CD4-positive, alpha-beta T cell treated with Interleukin-4 for 4 hours (primary cell): Measurements from ENCODE around the gene KLHDC7A.
"Not testable (repeated sequence)": the region's sequence is repeated elsewhere in the genome, so short reads cannot be mapped to it uniquely, and the experiment has no call there.

Experiments
- DNase-seq: peaks from one replicate; pipeline ENCODE4 v3.0.0-alpha.2; 2020

KLHDC7A gene

DNA sequence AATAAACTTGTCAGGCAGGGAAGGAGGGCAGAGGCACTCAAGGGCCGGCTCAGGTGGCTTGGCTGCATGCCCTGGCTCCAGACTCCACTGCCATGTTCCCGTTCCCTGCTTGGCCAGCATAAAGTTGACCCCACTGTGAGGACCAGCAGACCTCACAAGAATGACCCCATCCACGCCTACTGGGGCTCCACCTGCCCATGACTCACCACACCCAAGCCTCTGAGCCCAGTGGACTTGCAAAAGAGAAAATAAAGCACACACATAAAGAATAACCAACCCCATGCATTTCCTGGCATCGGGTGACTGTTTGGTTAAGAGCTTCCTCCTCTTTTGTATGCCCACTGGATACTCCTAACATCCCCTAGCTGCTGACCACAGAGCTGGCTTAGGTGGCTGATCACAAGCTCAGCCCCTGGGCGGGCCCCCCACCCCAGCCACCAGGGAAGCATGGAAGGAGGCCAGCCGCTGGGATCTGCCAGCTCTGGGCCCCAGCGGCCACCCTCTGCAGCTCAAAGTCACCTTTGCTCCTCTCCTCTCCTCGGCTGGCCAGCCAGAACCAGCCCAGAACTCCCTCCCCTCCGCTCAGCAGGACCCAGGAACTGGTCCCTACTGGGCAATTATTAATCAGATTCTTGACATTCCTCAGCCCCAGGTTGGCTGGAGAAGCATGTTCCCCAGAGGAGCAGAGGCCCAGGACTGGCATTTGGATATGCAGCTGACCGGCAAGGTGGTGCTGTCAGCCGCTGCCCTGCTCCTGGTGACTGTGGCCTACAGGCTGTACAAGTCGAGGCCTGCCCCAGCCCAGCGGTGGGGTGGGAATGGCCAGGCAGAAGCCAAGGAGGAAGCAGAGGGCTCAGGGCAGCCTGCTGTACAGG, at the start of gene KLHDC7A:
TSS of gene KLHDC7A (plus strand) at position 616 of the 875 bp plus-strand sequence. CDS start at position 668, 52 bp downstream.
- no peak for DNase-seq

DNA sequence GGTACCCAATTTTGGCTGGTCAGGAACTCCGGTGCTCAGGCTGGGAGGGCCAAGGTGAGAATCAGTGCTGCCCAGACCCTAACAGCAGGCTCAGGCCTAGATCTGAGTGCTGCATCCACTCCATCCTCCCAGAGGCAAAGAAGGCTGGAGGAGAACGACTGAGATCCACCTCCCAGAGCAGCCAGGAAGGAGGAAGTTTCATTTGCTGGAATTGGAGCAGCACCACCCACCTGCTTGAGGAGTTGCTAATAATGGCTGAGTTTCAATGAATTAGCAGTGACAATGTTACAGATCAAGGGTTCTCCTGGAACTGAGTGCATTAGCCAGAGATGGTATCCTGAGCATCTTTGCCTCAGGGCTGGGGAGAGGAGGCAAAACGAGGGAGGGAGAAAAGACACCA, 46.7 kb upstream of the KLHDC7A start:
- DNase-seq: no peak

DNA sequence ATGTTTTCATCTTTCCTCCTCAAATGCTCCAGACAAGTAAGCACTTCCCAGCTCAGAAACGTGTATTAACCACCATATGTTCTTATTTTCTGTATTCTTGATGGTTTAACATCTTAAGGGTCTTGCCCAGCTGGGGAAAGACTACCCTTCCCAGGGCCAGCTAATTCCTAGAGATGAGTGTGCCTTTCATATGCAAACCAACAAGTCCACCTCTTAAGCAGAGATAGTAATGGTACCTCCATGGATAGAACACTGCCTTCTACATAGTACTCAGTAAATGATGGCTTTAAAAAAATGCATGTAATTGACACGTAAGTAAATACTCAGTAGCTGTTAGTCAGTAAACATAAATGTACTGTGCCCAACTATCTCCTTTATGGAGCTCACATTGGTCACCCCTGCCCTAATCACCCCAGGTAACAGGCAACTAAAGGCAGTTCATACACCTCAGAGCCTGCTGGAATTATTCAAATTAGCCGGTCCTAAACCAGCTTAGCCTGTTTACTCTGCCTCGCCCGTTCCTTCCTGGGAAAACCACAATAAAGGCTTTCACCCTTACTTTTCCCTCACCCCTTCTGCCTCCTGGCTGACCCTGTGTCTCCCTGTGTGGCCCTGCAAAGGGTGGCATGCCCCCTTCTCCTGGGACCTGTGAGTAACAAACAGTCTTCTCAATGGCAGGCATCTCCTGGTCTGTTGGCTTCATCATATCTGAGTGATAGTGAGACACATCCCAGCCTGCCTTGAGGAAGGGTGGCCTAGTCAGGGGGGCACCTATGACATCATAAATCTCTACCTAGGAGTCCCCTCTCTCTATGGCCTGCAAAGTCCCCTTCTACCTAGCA, 40.1 kb upstream of the KLHDC7A start:
- no peak for DNase-seq

DNA sequence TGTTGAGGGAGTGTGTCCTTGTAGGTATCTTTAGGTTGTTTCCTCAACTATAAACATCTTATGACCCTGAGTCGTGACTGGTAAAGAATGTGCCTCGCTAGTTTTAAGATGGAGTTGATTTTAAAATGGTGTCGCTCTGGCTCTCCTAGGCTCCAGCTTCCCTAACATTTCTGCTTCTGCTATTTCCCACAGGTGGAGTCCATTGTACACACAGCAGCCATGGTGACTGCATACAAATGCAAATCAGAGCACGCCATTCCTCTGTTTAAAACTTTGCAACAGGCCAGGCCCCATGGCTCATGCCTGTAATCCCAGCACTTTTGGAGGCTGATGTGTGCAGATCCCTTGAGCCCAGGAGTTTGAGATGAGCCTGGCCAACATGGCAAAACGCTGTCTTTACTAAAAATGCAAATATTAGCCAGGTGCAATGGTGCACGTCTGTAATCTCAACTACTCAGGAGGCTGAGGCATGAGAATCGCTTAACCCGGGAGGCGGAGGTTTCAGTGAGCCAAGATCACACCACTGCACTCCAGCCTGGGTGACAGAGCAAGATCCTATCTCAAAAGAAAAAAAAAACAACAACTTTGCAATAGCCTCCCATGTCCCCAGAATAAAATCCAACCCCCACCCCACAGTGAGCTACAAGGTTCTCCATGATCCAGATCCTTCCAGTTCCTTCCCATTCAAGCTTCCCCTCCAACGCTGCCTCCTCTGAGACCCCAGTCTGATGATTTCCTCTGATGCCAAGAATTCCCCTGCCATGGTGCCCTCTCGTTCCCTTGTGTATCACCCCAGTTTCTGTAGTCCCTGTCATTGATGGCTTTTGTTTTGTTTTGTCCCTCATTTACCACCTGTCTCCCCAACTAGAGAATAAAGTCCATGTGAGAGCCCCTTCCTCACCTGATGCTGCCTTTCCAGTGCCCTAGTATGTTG, 36.9 kb upstream of the KLHDC7A start:
- no peak for DNase-seq

DNA sequence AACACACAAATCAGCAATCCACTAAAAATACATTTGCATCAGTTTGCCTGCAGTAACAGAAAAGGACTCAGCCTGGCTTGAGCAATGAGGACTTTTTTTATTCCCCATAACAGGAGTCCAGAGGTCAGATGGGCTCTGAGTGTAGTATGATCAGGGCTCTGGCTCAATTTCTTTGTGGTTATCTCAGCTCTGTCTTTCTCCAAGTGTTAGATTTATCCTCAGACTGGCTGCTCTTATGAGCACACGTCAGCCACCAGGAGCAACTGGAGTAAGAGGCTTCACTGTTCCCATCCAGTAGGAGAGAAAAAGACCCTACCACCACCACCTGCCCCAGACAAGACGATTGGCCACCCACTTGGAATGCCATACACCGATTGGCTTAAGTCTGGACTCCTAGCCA, 36.2 kb upstream of the KLHDC7A start:
- DNase-seq: no peak

DNA sequence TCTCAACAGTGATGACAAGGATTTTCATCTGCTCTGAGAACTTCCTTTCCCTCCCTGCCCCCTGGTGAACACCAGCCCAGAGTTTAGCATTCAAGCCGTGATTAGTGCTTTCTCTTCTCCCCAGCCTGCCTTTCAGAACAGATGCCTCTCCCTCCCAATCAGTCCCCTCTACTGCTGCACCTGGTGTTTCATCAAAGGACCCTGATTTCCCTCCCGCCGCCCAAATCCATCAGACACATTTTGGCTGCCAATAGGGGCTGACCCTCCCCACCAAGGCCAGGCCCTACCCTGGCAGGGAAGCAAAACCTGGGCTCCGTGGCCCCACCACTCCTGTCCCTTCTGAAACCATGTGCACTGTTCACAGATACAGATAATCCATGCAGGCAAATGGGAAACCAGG, 34.0 kb upstream of the KLHDC7A start:
- DNase-seq: no peak

DNA sequence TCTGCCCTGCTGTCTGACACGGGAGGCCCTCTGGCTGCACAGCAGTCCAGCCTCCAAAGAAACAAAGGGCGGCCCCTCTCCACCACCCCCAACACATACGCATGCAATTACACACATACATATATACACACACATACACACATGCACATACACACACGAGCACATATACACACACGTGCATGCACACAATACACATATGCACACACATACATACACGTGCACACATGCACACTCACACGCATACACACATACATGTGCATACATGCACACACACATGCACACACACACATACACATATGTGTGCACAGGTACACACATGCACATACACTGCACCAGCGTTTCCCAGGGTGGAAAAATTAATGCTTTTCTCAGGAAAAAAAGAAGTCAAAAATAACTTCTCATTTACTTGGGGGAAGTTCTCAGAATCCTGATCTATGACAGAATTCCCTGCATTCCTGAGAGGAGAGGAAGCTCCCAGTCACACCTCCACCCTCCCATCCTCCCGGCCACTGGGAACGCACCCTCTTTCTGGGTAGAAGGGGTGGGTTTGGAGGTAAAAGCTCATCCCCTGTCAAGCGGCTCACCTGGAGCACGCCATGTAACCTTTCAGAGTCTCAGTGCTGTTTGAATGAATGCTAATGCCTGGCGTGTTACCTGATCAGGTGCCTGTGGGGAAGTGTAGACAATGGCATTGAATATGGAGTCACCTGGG, 33.1 kb upstream of the KLHDC7A start:
- DNase-seq: no peak

DNA sequence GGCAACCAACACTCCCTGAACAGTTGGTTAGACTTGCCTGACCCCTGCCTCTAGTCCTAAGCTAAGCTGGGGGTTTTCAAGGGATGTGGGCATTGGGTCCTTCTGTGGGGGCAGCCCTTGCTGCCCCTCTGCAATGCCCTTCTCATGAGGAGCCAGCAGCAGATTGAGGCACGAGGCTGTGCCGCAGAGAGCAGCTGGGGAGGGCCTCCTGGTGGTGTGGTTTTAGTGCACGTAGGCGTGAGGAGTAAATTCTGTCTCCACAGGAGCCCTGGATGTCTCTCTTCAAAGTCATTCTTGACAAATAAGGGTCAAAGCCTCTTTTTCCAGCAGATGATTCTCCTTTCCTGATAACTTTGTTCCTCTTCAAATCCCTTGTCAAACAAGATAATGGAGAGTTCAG, 31.8 kb upstream of the KLHDC7A start:
- no peak for DNase-seq

DNA sequence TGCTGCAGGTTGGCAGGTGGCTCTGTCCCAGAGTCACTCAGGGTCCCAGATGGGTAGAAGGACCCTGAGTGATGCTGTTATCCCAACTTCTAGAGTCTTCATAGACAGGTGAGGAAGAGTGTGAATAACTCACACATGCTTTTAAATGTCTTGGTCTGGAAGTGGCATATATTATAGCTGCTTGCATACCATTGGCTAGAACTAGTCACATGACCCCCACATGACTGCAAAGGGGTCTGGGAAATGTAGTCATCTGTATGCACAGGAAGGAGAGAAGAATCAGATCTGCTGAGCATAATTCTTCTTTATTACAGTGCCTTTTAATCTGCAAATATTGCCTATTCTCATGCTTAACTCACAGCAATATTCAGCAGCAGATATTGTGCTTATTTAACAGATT, 28.2 kb upstream of the KLHDC7A start:
- DNase-seq: no peak

DNA sequence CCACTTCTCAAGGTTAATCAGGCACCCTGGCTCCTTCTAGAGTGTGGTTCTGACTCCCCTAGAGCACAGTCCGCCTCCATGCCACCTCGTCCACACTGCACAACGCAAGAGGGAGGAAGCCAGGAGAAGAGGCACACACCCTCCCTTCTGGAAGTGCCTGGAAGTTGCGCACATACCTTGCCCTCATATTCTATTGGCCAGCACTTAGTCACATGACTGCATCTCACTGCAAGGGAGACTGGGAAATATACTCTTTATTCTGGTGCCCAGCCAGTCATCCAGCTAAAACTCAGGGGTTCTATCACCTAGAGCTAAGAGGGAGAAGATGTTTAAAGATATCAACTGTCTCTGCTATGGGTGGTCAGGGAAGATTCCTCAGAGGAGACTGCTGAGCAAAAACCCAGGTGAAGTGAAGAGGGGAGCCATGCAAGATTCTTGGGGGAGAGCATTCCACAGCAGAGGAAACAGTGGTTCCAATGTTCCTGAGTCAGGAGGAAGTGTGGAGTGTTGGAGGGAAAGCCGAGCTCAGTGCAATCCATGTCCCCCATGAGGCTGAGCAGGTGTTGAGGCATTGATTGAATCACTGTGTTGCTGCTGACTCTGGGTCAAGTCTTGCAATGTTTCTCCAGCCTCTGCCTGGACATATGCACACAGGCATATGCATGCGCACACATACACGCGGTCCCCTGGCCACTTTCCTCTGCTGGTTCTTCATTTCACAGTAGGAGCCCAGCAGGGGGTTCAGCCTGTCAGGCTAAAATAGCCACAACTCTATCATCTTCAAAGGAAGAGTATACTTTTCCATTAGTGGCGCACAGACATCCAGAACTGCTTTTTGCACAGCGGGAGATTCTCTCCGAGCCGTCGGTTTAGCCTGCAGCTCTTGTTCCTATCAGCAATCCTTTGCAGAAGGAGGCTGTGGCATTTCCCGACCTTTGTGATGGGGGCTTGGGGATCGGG, 22.3 kb upstream of the KLHDC7A start:
- no peak for DNase-seq

DNA sequence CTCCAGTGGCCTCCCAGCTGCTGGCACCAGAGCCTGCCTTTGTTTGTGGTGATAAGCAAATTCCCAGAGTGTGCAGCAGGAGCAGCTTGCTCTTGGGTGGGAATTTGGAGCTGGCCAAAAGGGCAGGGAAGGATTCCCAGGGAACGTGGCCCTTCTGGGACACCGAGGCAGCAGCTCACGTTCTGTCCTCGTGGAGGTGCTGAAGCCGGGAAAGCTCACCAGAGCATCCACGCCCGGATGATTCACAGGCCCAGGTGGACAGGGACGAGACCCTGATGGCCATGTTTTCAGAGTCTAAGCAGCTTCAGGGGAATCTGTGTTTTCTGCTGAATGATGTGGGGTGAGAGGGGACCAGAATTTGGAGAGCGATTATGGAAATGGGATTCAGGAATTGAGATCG, 19.1 kb upstream of the KLHDC7A start:
- no peak for DNase-seq

DNA sequence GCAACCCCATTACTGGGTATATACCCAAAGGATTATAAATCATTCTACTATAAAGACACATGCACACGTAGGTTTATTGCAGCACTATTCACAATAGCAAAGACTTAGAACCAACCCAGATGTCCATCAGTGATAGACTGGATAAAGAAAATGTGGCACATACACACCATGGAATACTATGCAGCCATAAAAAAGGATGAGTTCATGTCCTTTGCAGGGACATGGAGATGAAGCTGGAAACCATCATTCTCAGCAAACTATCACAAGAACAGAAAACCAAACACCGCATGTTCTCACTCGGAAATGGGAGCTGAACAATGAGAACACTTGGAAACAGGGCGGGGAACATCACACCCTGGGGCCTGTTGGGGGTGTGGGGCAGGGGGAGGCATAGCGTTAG, 18.2 kb upstream of the KLHDC7A start:
- not testable (repeated sequence) for DNase-seq

DNA sequence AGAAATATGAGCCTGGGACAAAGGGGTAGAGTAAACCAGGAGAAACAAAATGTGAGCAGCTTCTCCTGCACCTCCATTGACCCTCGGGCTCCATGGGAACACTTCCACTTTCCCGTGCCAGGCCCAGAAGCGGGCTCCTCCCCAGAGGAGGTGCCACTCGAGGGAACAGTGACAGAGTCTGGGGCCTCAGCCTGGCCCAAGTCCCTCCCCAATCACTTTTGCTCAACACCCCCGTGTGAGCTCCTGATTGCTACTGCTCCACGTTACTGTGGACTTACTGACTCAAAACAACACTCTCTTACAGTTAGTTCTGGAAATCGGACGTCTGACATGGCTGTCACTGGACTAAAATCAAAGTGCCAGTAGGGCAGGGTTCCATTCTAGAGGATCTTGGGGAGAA, 17.7 kb upstream of the KLHDC7A start:
- no peak for DNase-seq

DNA sequence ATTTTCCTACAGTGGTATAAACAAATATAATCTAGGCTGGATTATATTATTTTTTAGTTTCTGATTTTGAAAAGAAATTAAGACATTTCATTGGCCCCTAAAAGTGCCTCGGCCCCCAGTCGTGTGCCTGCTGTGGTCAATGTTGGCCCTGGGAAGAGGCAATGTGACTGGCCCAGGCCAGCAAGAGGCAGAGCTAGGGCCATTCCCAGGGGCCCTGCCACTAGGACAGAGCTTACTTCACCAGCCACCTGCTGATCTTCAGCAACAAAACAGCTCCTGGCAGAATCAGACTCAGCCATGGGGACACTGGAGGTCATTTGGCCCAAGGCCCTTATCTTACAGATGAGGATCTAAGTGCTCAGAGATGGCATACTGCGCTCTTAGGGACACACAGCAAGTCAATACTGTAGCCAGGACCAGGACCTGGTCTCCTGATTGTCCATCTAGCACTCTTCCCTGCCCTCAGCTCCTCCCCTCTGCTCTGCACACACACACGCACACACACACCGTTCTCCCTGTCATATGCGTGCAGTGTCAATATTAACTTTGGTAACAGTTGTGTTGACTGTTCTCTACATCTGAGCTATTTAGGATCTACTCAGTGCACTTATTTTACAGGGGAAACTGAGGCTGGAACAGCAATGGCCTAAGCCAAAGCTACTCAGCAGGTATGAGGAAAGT, 16.6 kb upstream of the KLHDC7A start:
- DNase-seq: no peak

DNA sequence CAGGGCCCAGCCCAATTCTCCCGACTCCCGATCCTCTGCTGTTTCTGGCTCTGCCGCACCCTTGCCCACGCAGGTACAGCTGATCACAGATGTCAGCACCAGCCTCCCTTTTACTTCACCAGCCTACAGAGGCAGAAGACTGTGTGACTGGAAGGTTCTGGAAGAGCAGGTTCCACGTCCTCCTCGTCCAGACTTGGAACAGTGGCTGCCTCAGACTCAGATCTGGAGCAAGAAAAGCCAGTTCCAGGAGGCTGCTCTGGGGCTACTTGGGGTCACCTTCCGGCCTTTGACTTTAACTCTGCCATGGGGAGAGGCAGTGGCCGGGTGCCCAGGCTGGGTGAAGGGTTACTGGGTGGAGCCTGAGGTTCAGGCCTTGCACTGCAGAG, 16.1 kb upstream of the KLHDC7A start:
- DNase-seq: no peak

DNA sequence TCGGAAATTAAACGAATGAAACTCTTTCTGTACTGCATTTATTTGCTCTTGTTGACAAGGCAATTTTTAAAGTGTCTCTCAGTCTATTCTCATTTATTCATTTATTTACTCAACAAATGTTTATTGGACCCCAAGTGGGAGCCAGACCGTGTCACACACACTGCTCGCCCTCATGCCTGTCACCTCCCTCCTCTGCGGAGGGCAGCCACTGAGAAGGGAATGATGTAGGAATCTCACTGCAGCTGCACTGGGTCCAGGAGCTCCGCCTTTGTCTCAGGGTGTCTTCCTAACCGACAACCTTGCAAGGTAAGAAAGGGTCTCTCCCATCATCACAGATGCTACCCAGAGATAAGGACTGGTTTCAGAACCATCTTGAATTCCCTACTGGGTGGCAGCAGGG, 14.1 kb upstream of the KLHDC7A start:
- DNase-seq: no peak

DNA sequence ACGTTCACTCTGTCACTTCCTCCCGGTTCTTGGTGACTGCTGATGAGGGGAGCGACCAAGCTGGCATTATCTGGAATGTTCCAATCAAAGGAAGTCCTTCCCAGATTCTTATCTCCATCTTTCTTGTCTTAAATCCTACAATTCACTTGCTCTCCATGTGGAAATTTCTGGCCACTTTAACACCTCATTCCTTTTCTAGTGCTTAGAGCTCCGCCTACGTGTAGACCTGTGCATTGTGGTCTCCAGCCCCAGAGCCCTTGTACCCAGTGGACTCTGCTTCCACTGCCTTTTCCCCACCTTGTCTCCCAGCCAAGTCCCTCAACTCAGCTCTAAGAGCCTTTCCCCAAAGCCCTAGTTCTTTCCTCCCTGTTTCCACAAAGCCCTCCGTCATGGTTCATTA, 12.2 kb upstream of the KLHDC7A start:
- DNase-seq: no peak

DNA sequence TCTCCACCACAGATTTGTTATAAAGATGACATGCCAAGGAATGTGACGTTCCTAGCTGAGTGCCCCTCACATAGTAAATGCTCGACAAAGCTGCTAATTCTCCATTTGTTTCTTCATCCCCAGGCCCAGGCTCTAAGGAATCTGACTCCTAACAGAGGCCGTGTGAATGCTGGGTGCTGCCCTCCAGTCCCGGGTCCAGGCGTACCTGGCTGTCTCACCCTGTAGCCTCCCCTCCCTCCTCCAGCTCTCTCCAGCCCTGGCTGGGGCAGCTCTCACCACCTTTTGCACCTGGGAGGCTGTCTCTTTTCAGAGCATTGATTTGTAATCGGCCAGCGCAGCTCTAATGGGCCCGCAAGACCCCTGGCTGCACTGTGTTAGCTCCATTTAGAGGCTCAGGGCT, 11.2 kb upstream of the KLHDC7A start:
- DNase-seq: no peak

DNA sequence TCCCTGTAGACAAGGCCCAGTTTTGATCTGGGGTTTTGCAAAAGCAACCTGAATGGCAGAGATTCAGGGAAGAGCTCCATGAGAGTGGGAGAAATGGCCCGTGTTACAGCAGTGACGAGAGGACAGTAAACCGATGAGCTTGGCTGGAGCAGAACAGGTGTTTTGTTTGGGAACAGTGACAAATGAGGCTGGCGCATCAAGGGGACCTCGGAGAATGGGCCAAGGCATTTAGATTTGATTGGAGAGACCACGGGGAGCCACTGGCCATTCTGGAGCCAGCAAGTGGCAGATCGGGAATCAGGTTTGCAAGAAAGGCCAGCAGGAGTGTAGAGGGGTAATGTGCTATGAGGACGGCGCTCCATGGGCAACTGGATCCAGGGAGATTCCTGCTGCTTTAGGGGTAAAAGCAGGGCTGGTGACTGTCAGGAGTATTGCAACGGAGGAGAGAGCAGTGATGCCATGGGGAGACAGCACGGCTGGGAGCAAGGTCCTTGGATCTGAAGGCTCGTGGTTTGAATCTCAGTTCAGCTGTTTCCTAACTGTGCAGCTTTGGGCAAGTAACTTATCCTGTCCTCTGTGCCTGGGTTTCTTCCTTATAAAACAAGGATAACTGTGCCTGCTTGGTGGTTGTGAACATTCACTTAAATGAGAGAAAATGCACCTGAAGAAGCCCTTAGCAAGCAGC, 9.9 kb upstream of the KLHDC7A start:
- no peak for DNase-seq
